ENCODE measurements around the gene CELSR1. TPM values are rescaled to one million over a fixed set of nuclear protein-coding genes. Genes with fewer than 3 reads are reported as not detected.
"Not testable (repeated sequence)": the region's sequence is repeated elsewhere in the genome, so short reads cannot be mapped to it uniquely, and the experiment has no call there.

CELSR1 gene
- polyA plus RNA-seq, 4 donors, result 23.7 to 30.9 (median 27.5) TPM

GRCh38 chr22:46315976-46316375 is 221.4 kb downstream of the CELSR1 start:
- no peak for DNase-seq (ENCODE audit: low read depth in 4 of 4, low spot score in 3 of 4)

- DNase-seq (ENCODE audit: low read depth in 4 of 4, low spot score in 3 of 4), result not testable (repeated sequence)
These were observed 224.6 kb downstream of the CELSR1 start for GRCh38 chr22:46312848-46313247.

GRCh38 chr22:46312056-46312455 is 225.4 kb downstream of the CELSR1 start:
- no peak for DNase-seq (ENCODE audit: low read depth in 4 of 4, low spot score in 3 of 4)

Other genes starting within 250 kb of the CELSR1 start
- 10 to 100 TPM; 14.4 to 18.4 (median 15.7) TPM for gene GTSE1, start 240.8 kb downstream of the CELSR1 start, polyA plus RNA-seq (ENCODE audit: insufficient read length in 4 of 4)
- gene TRMU, start 201.9 kb downstream of the CELSR1 start, polyA plus RNA-seq (ENCODE audit: insufficient read length in 4 of 4), result 10 to 100 TPM; 44.0 to 54.8 (median 49.9) TPM
- gene GRAMD4, start 82.8 kb upstream of the CELSR1 start, polyA plus RNA-seq (ENCODE audit: insufficient read length in 4 of 4), result 10 to 100 TPM; 20.5 to 25.2 (median 22.9) TPM
- gene CERK, start 200.6 kb upstream of the CELSR1 start, polyA plus RNA-seq (ENCODE audit: insufficient read length in 4 of 4), result 10 to 100 TPM; 46.1 to 54.9 (median 52.3) TPM
- 10 to 100 TPM; 17.8 to 19.7 (median 18.2) TPM for gene TBC1D22A, start 225.0 kb upstream of the CELSR1 start, polyA plus RNA-seq (ENCODE audit: insufficient read length in 4 of 4)